Right lobe of liver (tissue), 6 donors: ENCODE results near the gene C1orf116. TPM values are rescaled to one million over a fixed set of nuclear protein-coding genes. Genes with fewer than 3 reads are reported as not detected.
A peak's percentile ranks its signal among the peaks of the same experiment; 100 is the strongest.

Experiments used
- ATAC-seq, 4 donors: fragments of 200-7000 bp; cut with Tn5 transposase; one replicate each; pipeline ENCODE4 v1.9.1; 2020; ENCODE audit warnings: mild to moderate bottlenecking in 4 of 4, moderate library complexity in 4 of 4
- DNase-seq, 3 donors: peaks; one replicate each; pipeline ENCODE4 v3.0.0-alpha.2; 2020
- H3K27ac ChIP-seq, 3 donors: fragments of 200-600 bp; one replicate each; pipeline ENCODE4 v1.8.0; 2022
- H3K27me3 ChIP-seq, 2 donors: fragments of 200-600 bp; one replicate each; pipeline ENCODE4 v1.8.0; 2022
- H3K36me3 ChIP-seq, 4 donors: fragments of 200-600 bp; sonication (generic) in 1 of 4; one replicate each; pipeline versions ENCODE4 v1.5.1 to v1.8.0; 2017 to 2022; ENCODE audit warnings: control low read depth in 1 of 4
- H3K4me1 ChIP-seq, 4 donors: fragments of 200-600 bp; sonication (generic) in 1 of 4; one replicate each; pipeline versions ENCODE4 v1.5.1 to v1.8.0; 2017 to 2022; ENCODE audit warnings: control low read depth in 1 of 4
- H3K4me3 ChIP-seq, 3 donors: fragments of 200-600 bp; one replicate each; pipeline ENCODE4 v1.8.0; 2022
- H3K9me3 ChIP-seq, 4 donors: fragments of 200-600 bp; sonication (generic) in 1 of 4; one replicate each; pipeline versions ENCODE4 v1.5.1 to v1.8.0; 2017 to 2022; ENCODE audit warnings: control low read depth in 1 of 4
- CTCF ChIP-seq, 4 donors: fragments of 200-600 bp in 3 of 4; fragments of 450-650 bp in 1 of 4; IDR thresholded peaks; one replicate each; pipeline versions ENCODE4 v1.5.1 to v1.8.0; 2016 to 2022; ENCODE audit warnings: antibody characterized with exemption in 4 of 4, mild to moderate bottlenecking in 2 of 4
- POLR2A ChIP-seq: fragments of 450-650 bp; IDR thresholded peaks from one replicate; pipeline ENCODE4 v1.6.1; 2017; ENCODE audit warnings: antibody characterized with exemption, mild to moderate bottlenecking
- WGBS: methylation state at CpG from one replicate; pipeline ENCODE4 v1.1.6; 2018; ENCODE audit warnings: low coverage, low lambda C conversion rate; ENCODE audit not compliant: insufficient coverage; ENCODE audit errors: missing lambda C conversion rate; 5-methylcytosine and 5-hydroxymethylcytosine counted together
- intact Hi-C, 2 donors: fragments of 100-400 bp; cut with DNase I; formaldehyde crosslinking; loops; one replicate each; pipeline versions ENCODE4 v1.11.2 to v1.14.1; 2022
- total RNA-seq, 6 experiments: library from RNA; depleted of rRNA in 2 of 6; stranded (reverse); fragments of >200 nt in 2 of 6; fragmentation: NEBNext Ultra II Directional in 3 of 6; extraction: Animal tissue kit (Norgen Biotek cat#: 25700) in 3 of 6; gene quantifications; one replicate each; pipeline versions ENCODE4 v1.1.0 to v1.2.4, GENCODE V29; 2016 to 2023
- donor health status: DM: no; HTN: yes; CAD: no.
- donor health status: DM: no; HTN: no; CAD: no.
- donor health status: DM: no; HTN: no; CAD: no.
- donor health status: DM: no; HTN: yes; CAD: no.
- donor health status: DM: no; HTN: yes; CAD: no.

C1orf116 gene
- total RNA-seq, 6 experiments from 2014 or later = 0.27 to 0.68 (median 0.37) TPM

GRCh38 chr1:207021139-207021861 is 11.3 kb downstream of the C1orf116 start:
- H3K4me1 ChIP-seq = peaks cover 0 to 10% (median 3%) of the 10 kb centered on the region in 4 donors
- no peak overlapping the region for H3K4me3 ChIP-seq
- H3K27ac ChIP-seq = no peak overlapping the region
- DNase-seq = no peak
- no peaks in the 10 kb centered on the region for H3K9me3 ChIP-seq
- no peaks in the 10 kb centered on the region for H3K27me3 ChIP-seq
- no peak for TF ChIP-seq CTCF (IDR thresholded peaks at IDR 0.05)
- ATAC-seq = no peak
- 63% methylated on average over 6 of the region's 8 CpGs for WGBS
- no peaks in the 10 kb centered on the region for H3K36me3 ChIP-seq
- intact Hi-C loops = no loop called here

GRCh38 chr1:207020709-207021107 is 11.8 kb downstream of the C1orf116 start:
- TF ChIP-seq CTCF (IDR thresholded peaks at IDR 0.05) (no peak), POLR2A (no peak)
- H3K27ac ChIP-seq = no peak overlapping the region
- 62% methylated on average over 4 of the region's 4 CpGs for WGBS

GRCh38 chr1:207020065-207020708 is 12.4 kb downstream of the C1orf116 start:
- Histone ChIP-seq H3K27me3 (no peaks in the 10 kb centered on the region), H3K27ac (no peak overlapping the region), H3K4me1 (peaks cover 0 to 2% (median under 1%) of the 10 kb centered on the region in 4 donors), H3K9me3 (no peaks in the 10 kb centered on the region), H3K4me3 (no peak overlapping the region), H3K36me3 (no peaks in the 10 kb centered on the region)
- intact Hi-C loops = no loop called here
- DNase-seq (no peak), ATAC-seq (no peak)
- 85% methylated on average over 7 of the region's 9 CpGs for WGBS
- no peak for TF ChIP-seq POLR2A
- no peak for TF ChIP-seq CTCF (IDR thresholded peaks at IDR 0.05)

More at GRCh38 chr1:207020709-207021107, 11.8 kb downstream of the C1orf116 start:
- H3K4me3 ChIP-seq = no peak overlapping the region
- no peaks in the 10 kb centered on the region for H3K27me3 ChIP-seq
- peak in 3 of 4 donors; percentile 27 to 48 (median 29) for ATAC-seq
- H3K36me3 ChIP-seq = no peaks in the 10 kb centered on the region
- H3K9me3 ChIP-seq = no peaks in the 10 kb centered on the region
- peaks cover 0 to 7% (median 3%) of the 10 kb centered on the region in 4 donors for H3K4me1 ChIP-seq
- intact Hi-C loops = no loop called here
- DNase-seq = no peak

GRCh38 chr1:207019661-207020060 is 12.9 kb downstream of the C1orf116 start:
- H3K27me3 ChIP-seq = no peaks in the 10 kb centered on the region
- H3K9me3 ChIP-seq = no peaks in the 10 kb centered on the region
- no peak for DNase-seq
- no peak overlapping the region for H3K4me3 ChIP-seq
- TF ChIP-seq CTCF (IDR thresholded peaks at IDR 0.05) = no peak
- TF ChIP-seq POLR2A = no peak
- 42% methylated on average over 2 of the region's 2 CpGs for WGBS
- ATAC-seq = no peak
- H3K36me3 ChIP-seq = no peaks in the 10 kb centered on the region
- H3K27ac ChIP-seq = no peak overlapping the region
- intact Hi-C loops = no loop called here
- H3K4me1 ChIP-seq = no peaks in the 10 kb centered on the region
